H1 (cell line): ENCODE data around the gene MMS19. TPM values are rescaled to one million over a fixed set of nuclear protein-coding genes. Genes with fewer than 3 reads are reported as not detected.

Experiments used
- CTCF ChIA-PET: fragments of 300-600 bp; sonication (Branson Sonifier 250); formaldehyde crosslinking; loops from one replicate; lab custom pipeline; 2021; ENCODE audit not compliant: partially characterized antibody; lab: Charles Lee
- POLR2A ChIA-PET: fragments of 300-600 bp; sonication (Branson Sonifier 250); formaldehyde crosslinking; loops from one replicate; lab custom pipeline; 2021; ENCODE audit warnings: inconsistent platforms; ENCODE audit not compliant: partially characterized antibody; lab: Charles Lee
- DNase-seq, 2 experiments: peaks; one replicate each; pipeline versions ENCODE4 v3.0.0 to v3.0.0-alpha.2; 2010 to 2022; ENCODE audit warnings: low spot score in 2 of 2, low read depth in 1 of 2, mixed read lengths in 1 of 2
- FAIRE-seq: peaks from 2 replicates; lab custom pipeline; 2011; peaks lifted over from hg19 to GRCh38; lab: Jason Lieb, UNC
- H2AFZ ChIP-seq: 2 replicates; pipeline ENCODE4 v1.8.1; 2012; ENCODE audit warnings: low read length, inconsistent platforms
- H2AK5ac ChIP-seq: 2 replicates; pipeline ENCODE4 v1.6.1; 2013; ENCODE audit warnings: low read depth, low read length
- H2BK120ac ChIP-seq: replicated peaks from 2 replicates; pipeline ENCODE3; 2013; ENCODE audit warnings: low read depth, low read length, inconsistent platforms
- H2BK12ac ChIP-seq: 2 replicates; pipeline ENCODE4 v1.6.1; 2013; ENCODE audit warnings: low read depth, low read length
- H2BK15ac ChIP-seq: 2 replicates; pipeline ENCODE4 v1.6.1; 2013; ENCODE audit warnings: low read length
- H2BK20ac ChIP-seq: 2 replicates; pipeline ENCODE4 v1.6.1; 2013; ENCODE audit warnings: low read length
- H2BK5ac ChIP-seq: 2 replicates; pipeline ENCODE4 v1.6.1; 2013; ENCODE audit warnings: low read depth, low read length
- H3K14ac ChIP-seq: 2 replicates; pipeline ENCODE4 v1.6.1; 2013; ENCODE audit warnings: inconsistent platforms; ENCODE audit not compliant: insufficient read length
- H3K18ac ChIP-seq: 2 replicates; pipeline ENCODE4 v1.6.1; 2013; ENCODE audit warnings: low read length; ENCODE audit errors: extremely low read depth
- H3K23ac ChIP-seq: 2 replicates; pipeline ENCODE4 v1.6.1; 2013; ENCODE audit warnings: inconsistent platforms; ENCODE audit not compliant: insufficient read length
- H3K23me2 ChIP-seq: 2 replicates; pipeline ENCODE4 v1.6.1; 2013; ENCODE audit warnings: low read depth, low read length
- H3K27ac ChIP-seq: 2 replicates; pipeline ENCODE4 v1.6.1; 2011; ENCODE audit warnings: low read depth, low read length, inconsistent platforms
- H3K27me3 ChIP-seq, 4 experiments: replicated peaks in 1 of 4; 1 replicate in 1 of 4; 2 replicates in 3 of 4; pipeline versions ENCODE4 v1.6.1 to v1.8.1; 2011 to 2013; ENCODE audit warnings: low read length in 3 of 4, mild to moderate bottlenecking in 3 of 4, inconsistent platforms in 2 of 4, mixed read lengths in 2 of 4, moderate library complexity in 1 of 4; ENCODE audit not compliant: control insufficient read depth in 3 of 4, insufficient read depth in 3 of 4; ENCODE audit errors: extremely low read depth in 1 of 4
- H3K36me3 ChIP-seq, 4 experiments: 2 replicates each; pipeline versions ENCODE4 v1.6.1 to v1.8.1; 2011 to 2013; ENCODE audit warnings: mild to moderate bottlenecking in 4 of 4, low read length in 3 of 4, moderate library complexity in 2 of 4, control low read depth in 1 of 4, inconsistent platforms in 1 of 4; ENCODE audit not compliant: insufficient read depth in 4 of 4, control insufficient read depth in 2 of 4
- H3K4ac ChIP-seq: replicated peaks from 2 replicates; pipeline ENCODE3; 2013; ENCODE audit warnings: low read length, low read depth, mixed read lengths, inconsistent platforms; ENCODE audit not compliant: insufficient read length
- H3K4me1 ChIP-seq, 4 experiments: replicated peaks in 1 of 4; 1 replicate in 1 of 4; 2 replicates in 3 of 4; pipeline versions ENCODE4 v1.6.1 to v1.8.1; 2011 to 2013; ENCODE audit warnings: low read length in 3 of 4, inconsistent platforms in 2 of 4, mixed read lengths in 1 of 4; ENCODE audit not compliant: insufficient read depth in 4 of 4, control insufficient read depth in 3 of 4
- H3K4me2 ChIP-seq, 2 experiments: 2 replicates each; pipeline versions ENCODE4 v1.6.1 to v1.8.1; 2011 to 2013; ENCODE audit warnings: low read depth in 2 of 2, low read length in 2 of 2, control low read depth in 1 of 2, inconsistent platforms in 1 of 2, mild to moderate bottlenecking in 1 of 2; ENCODE audit not compliant: insufficient read depth in 1 of 2
- H3K4me3 ChIP-seq, 4 experiments: fragments of 200-600, 300-600 bp in 1 of 4; sonication (generic), shearing (Covaris generic), sonication (Bioruptor Twin) in 1 of 4; 2 replicates each; pipeline versions ENCODE4 v1.5.1 to v1.8.1; 2011 to 2016; ENCODE audit warnings: low read length in 4 of 4, low read depth in 3 of 4, control low read depth in 2 of 4, inconsistent platforms in 2 of 4, mild to moderate bottlenecking in 2 of 4, mixed read lengths in 1 of 4, moderate library complexity in 1 of 4; ENCODE audit not compliant: insufficient read depth in 2 of 4; ENCODE audit errors: extremely low read depth in 1 of 4
- H3K56ac ChIP-seq: replicated peaks from 2 replicates; pipeline ENCODE3; 2013; ENCODE audit warnings: low read depth, mild to moderate bottlenecking, mixed read lengths, low read length, inconsistent platforms; ENCODE audit not compliant: insufficient read length
- H3K79me1 ChIP-seq: 2 replicates; pipeline ENCODE4 v1.6.1; 2013; ENCODE audit warnings: low read depth, low read length, control low read depth
- H3K79me2 ChIP-seq, 2 experiments: 2 replicates each; pipeline versions ENCODE4 v1.6.1 to v1.8.1; 2012 to 2013; ENCODE audit warnings: low read length in 2 of 2, mild to moderate bottlenecking in 2 of 2, inconsistent platforms in 1 of 2; ENCODE audit not compliant: insufficient read depth in 2 of 2, control insufficient read depth in 1 of 2
- H3K9ac ChIP-seq, 4 experiments: replicated peaks in 1 of 4; 1 replicate in 1 of 4; 2 replicates in 3 of 4; pipeline versions ENCODE4 v1.6.1 to v1.8.1; 2011 to 2013; ENCODE audit warnings: low read depth in 3 of 4, low read length in 3 of 4, control low read depth in 2 of 4, mild to moderate bottlenecking in 2 of 4, moderate library complexity in 2 of 4, inconsistent platforms in 1 of 4; ENCODE audit errors: extremely low read depth in 1 of 4
- H3K9me3 ChIP-seq, 2 experiments: 2 replicates each; pipeline versions ENCODE4 v1.6.1 to v1.8.1; 2012 to 2013; ENCODE audit warnings: mild to moderate bottlenecking in 2 of 2, moderate library complexity in 2 of 2, control low read depth in 1 of 2, inconsistent platforms in 1 of 2, low read depth in 1 of 2, low read length in 1 of 2, mixed read lengths in 1 of 2; ENCODE audit not compliant: insufficient read depth in 2 of 2
- H4K20me1 ChIP-seq, 2 experiments: replicated peaks in 1 of 2; 2 replicates each; pipeline versions ENCODE3 to v1.8.1; 2011 to 2013; ENCODE audit warnings: inconsistent platforms in 2 of 2, low read length in 2 of 2, mild to moderate bottlenecking in 1 of 2; ENCODE audit not compliant: insufficient read depth in 2 of 2, control insufficient read depth in 1 of 2
- H4K5ac ChIP-seq: 2 replicates; pipeline ENCODE4 v1.6.1; 2013; ENCODE audit warnings: low read length, low read depth, mixed read lengths, inconsistent platforms; ENCODE audit not compliant: insufficient read length
- H4K8ac ChIP-seq: 2 replicates; pipeline ENCODE4 v1.8.0; 2013; ENCODE audit warnings: mild to moderate bottlenecking, moderate library complexity, low read length, inconsistent platforms; ENCODE audit not compliant: insufficient read depth; ENCODE audit errors: extremely low read depth
- H4K91ac ChIP-seq: replicated peaks from 2 replicates; pipeline ENCODE3; 2013; ENCODE audit warnings: low read length, mixed read lengths, inconsistent platforms; ENCODE audit not compliant: insufficient read length
- ASH2L ChIP-seq: fragments of 200-600, 300-600 bp; sonication (generic); IDR thresholded peaks from one replicate; pipeline ENCODE4 v1.7.1; 2017; ENCODE audit warnings: low read length
- POLR2A ChIP-seq, 2 experiments: IDR thresholded peaks; 1 replicate in 1 of 2; 2 replicates in 1 of 2; pipeline ENCODE4 v1.6.1; 2011; ENCODE audit warnings: low read depth in 2 of 2, low read length in 2 of 2, mild to moderate bottlenecking in 2 of 2; ENCODE audit errors: control extremely low read depth in 1 of 2
- TAF7 ChIP-seq: optimal IDR thresholded peaks from 2 replicates; pipeline ENCODE3; 2011; ENCODE audit warnings: low read depth, mild to moderate bottlenecking, inconsistent platforms, low read length, moderate library complexity, borderline replicate concordance
- TCF12 ChIP-seq: IDR thresholded peaks from 2 replicates; pipeline ENCODE4 v1.6.1; 2011; ENCODE audit warnings: low read depth, mild to moderate bottlenecking, low read length
- WGBS, 2 experiments: shearing (Covaris generic) in 1 of 2; methylation state at CpG; one replicate each; pipeline versions ENCODE4 v1.1.6 to v1.1.7; 2013 to 2015; ENCODE audit warnings: low lambda C conversion rate in 2 of 2, mixed read lengths in 2 of 2, inconsistent platforms in 1 of 2, low coverage in 1 of 2, missing lambda C conversion rate in 1 of 2; ENCODE audit not compliant: insufficient replicate concordance in 2 of 2, insufficient coverage in 1 of 2, insufficient read length in 1 of 2; ENCODE audit errors: extremely low coverage in 1 of 2, missing lambda C conversion rate in 1 of 2; 5-methylcytosine and 5-hydroxymethylcytosine counted together
- polyA plus RNA-seq, 7 experiments: library from polyadenylated mRNA; depleted of rRNA in 3 of 7; stranded (reverse) in 5 of 7; unstranded in 2 of 7; fragments of >200 nt in 5 of 7; fragments of 200-250 nt in 2 of 7; gene quantifications; 1 replicate in 5 of 7; 2 replicates in 1 of 7; 4 replicates in 1 of 7; pipeline versions ENCODE4 v1.2.1 to v1.2.3, GENCODE V29; 2011 to 2013; ENCODE audit warnings: missing spikeins in 2 of 7, mixed read lengths in 2 of 7
- total RNA-seq: library from RNA; stranded (reverse); fragmentation: NEBNext Ultra II Directional; extraction: Animal tissue kit (Norgen Biotek cat#: 25700); gene quantifications from 2 replicates; pipeline ENCODE4 v1.2.1, GENCODE V29; 2021

MMS19 gene
- total and polyA plus RNA-seq, 2 of the 8 experiments (the other 6 are each of a cell fraction or from before 2014, with no cell fraction given), result 130 to 221 TPM

- 0 out of 2 replicates have a peak overlapping the region, but pooled peaks have one; percentile 6 for H2AFZ ChIP-seq
- H3K9me3 ChIP-seq, result no peaks in the 10 kb centered on the region
- no peak overlapping the region for H4K91ac ChIP-seq
- peak overlapping the region; percentile 89; the same call in 1 of the 2 replicates for H2BK5ac ChIP-seq
- CTCF ChIA-PET, result interaction anchor here (0.5 to 0.8 kb wide), 2 partner anchors 17 to 154 kb away, joined by 4 to 6 read pairs; no protein-coding TSS in a partner anchor
- no peaks in the 10 kb centered on the region; a peak in 1 of 8 replicates for H3K36me3 ChIP-seq
- H3K23me2 ChIP-seq, result peaks cover 15% of the 10 kb centered on the region
- peaks cover 6 to 14% (median 11%) of the 10 kb centered on the region in 4 experiments; a peak in 6 of 7 replicates for H3K4me1 ChIP-seq
- H4K8ac ChIP-seq, result no peak overlapping the region
- peak overlapping the region; percentile 45 for H4K5ac ChIP-seq
- peak overlapping the region; percentile 74; the same call in 1 of the 2 replicates for H3K27ac ChIP-seq
- DNase-seq (peak in 1 of 2 experiments; percentile 73), FAIRE-seq (peak; percentile 19)
- H3K27me3 ChIP-seq, result peaks cover 0 to 16% (median 13%) of the 10 kb centered on the region in 4 experiments; a peak in 5 of 7 replicates
- no peak overlapping the region for H2BK120ac ChIP-seq
- no peak overlapping the region for H2BK20ac ChIP-seq
- peak overlapping the region; percentile 85; the same call in 1 of the 2 replicates for H2BK15ac ChIP-seq
- H3K4me2 ChIP-seq, result peak overlapping the region; percentile 78 to 98
- no peak overlapping the region for H3K14ac ChIP-seq
- peak overlapping the region; percentile 97 for H3K18ac ChIP-seq
- H3K4me3 ChIP-seq, result peak overlapping the region; percentile 83 to 92 (median 89)
- POLR2A ChIA-PET, result interaction anchor here (0.7 to 1.4 kb wide), 10 partner anchors 15 to 55 kb away, joined by 3 to 6 read pairs (median 3); no protein-coding TSS in a partner anchor
- no peak overlapping the region for H3K4ac ChIP-seq
- 2% methylated on average over 22 of the region's 22 CpGs; no CpG with 5 or more reads in 1 of the 2 experiments for WGBS, 2 experiments
- H3K79me1 ChIP-seq, result peaks cover 14% of the 10 kb centered on the region
- H4K20me1 ChIP-seq, result peaks cover 10 to 30% of the 10 kb centered on the region in 2 experiments
- H3K9ac ChIP-seq, result peak overlapping the region; percentile 51 to 79 (median 66)
- H2BK12ac ChIP-seq, result peak overlapping the region; percentile 62; the same call in 1 of the 2 replicates
- peaks cover 19 to 74% of the 10 kb centered on the region in 2 experiments for H3K79me2 ChIP-seq
- H3K56ac ChIP-seq, result peak overlapping the region; percentile 62
- peak overlapping the region; percentile 32; the same call in 1 of the 2 replicates for H2AK5ac ChIP-seq
- H3K23ac ChIP-seq, result no peak overlapping the region
- TF ChIP-seq TAF7 (no peak), POLR2A (IDR thresholded peaks at IDR 0.05; ENCODE audit: control extremely low read depth in 1 of 2, low read depth in 2 of 2, low read length in 2 of 2) (peak; percentile 6 to 45; a peak in 2 of 3 replicates), TCF12 (no peak), ASH2L (no peak)
These were observed 598 bp downstream of the MMS19 start for GRCh38 chr10:97497572-97498075.
